Middle frontal gyrus (tissue), 1 donor: Measurements from ENCODE around the gene TMEM171.

Experiments
- DNase-seq: peaks from one replicate; pipeline ENCODE4 v3.0.0-alpha.2; 2015; ENCODE audit warnings: low spot score; ENCODE audit errors: extremely low spot score

The TMEM171 gene

DNA sequence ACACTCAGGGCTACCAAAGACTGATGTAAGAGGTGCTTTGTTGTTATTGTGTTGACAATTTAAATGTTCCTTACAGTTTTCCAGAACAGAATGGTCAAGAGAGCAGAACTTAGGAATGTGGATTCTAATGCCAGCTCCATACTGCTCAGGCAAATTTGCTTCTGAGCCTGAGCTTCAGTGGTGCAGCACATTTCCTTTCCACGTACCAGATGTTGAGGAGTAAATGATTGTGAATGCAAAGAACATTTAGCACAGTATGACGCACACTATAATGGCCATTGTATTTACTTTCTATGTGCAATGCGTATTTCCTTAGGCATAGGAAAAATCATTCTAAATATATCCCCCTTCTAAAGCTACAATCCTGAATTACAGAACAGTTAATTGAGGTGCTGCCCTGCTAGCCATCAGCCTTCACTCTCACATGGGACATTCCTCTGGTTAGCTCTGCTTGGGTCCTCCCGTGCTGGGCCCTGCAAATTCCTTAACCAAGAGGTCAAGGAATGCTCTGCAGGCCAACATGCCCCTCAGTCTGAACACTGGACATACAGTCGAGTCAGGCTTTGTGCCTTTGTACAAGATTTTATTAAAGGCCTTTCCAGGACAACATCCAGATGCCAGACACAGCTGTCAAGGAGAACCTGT, 31.5 kb downstream of the TMEM171 start:
- no peak for DNase-seq

DNA sequence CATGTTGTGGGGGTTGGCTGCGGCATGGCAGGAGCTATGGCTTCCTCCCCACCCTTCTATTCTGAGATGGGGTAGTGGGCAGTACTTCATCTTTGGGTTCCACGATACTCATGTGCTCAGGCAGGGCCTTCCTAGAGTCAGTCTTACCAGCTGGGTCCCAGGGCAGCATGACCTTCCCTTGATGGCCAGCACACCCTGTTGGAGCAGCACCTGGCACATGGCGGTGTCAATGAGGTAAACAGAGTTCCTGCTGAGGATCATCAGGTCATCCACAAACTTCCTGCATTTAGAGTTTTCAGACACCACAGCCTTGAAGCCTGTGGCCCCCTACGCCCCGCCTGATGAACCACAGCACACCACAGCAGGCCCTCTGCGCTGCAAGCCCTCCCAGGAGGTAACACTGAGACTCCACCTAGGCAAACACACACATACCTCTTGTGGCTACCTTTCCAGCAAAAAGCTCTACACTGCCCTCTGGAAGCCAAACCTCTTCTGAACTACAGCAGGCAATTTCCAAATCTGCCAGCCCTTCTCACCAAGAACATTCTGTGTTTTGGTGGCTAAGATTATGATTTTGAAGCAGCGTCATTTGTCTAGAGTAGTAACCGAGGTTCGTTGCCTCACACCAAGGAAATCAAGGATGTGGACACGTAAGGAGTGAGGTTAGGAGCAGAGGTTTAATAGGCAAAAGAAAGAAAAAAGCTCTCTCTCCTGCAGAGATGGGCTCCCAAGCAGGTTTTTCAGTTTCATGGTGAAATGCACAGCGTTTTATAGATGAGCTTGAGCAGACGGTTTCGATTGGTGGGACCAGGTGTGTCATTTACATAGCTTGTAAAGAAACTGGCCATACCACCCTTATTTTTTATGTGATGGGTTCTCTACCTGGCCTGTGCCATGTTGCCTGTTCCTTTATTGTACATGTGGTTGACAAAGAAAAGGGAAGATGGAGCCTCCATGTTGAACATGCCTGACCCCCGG, 32.3 kb downstream of the TMEM171 start:
- no peak for DNase-seq

DNA sequence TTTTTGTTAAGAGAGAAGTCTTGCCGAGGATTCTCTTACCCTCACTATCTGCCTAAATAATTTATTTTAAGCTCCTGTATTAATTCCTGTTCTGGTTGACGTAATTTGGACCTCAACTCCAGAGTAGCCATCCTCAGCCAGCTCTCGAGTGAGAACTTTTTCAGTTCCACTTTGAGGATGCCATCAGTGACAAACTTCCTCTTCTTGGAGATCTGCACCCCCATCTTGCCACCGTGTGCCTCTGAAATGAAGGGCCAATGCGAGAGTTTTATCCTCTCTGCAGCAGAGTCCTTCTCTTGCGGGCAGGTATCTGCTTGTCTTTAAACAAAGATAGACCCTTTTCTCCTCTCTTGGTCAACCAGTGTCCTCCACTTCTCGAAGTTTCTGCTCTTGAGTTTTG, 33.1 kb downstream of the TMEM171 start:
- no peak for DNase-seq

DNA sequence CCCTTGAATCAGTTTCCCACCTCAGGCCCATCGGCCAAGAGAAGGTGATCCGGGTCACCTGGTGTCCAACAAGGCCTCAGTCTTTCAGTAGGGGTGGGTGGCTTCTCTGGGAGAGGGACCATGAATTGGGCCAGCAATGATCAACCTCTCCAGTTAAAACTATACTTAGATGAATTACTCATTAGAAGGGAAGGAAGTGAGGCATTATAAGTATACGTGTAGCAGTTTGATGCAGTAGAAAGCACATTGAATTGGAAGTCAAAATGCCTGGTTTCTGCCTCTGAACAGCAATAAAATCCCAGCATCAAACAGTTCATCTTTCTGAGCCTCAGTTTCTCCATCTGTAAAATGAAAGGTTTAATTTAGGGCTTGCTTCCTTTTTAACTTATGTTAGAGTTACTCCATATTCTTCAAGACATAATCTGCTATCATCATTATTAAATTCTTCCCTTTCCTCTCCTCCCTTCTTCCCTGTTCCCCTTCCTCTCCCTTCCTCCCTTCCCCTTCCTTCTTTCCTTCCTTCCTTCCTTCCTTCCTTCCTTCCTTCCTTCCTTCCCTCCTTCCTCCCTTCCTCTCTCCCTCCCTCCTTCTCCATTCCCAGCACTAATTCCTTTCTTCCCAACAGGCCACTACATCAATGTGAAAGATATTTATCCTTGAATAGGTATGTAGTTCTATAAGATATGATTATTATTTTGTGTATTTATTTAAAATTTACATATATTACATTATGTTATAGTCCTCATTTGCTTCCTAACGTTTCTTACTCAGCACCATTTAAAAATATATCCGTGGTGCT, 34.0 kb downstream of the TMEM171 start:
- no peak for DNase-seq

DNA sequence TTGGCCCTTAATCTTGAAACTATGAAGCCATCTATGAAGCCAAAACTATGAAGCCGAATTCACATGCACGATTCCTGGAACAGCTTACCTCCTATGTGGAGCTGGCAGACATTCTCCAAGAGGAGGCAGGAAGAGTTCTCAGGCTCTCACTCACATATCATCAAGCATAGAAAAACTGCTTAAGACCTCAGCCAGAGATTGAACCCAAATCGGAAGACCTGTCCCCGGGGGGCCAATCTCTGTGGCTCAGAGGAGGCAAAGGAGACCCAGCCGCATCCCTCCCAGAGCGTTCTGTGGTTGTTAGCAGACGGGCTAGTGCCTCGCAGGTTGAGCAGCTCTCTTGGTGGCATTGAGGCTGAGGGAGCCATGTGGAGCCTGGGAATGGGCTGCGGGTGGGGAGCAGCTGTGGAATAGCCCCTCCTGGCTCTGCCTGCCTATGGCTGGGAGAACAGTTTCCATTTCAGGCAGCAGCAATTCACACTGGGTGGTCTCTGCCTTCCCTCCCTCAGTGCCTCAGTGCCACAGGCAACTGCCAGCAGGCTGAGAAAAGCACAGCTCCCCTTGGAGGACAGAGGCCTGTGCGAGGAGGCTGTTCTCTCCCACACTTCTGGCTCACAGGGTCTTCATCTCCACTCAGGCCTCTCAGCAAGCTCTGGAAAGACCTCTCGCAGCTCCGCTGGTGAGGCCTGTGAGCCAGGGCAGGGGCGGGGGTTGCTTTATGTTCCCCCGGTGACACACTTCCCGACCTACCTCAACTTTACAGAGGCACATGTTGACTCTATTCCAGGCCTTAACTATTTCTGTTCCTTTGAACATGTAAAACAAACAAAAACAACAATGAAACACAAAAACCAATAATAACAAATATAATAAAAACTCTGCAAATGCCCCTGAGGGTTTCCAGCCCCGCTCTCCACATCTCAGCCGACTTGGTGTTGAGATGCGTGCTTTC, 35.2 kb downstream of the TMEM171 start:
- DNase-seq, result no peak

DNA sequence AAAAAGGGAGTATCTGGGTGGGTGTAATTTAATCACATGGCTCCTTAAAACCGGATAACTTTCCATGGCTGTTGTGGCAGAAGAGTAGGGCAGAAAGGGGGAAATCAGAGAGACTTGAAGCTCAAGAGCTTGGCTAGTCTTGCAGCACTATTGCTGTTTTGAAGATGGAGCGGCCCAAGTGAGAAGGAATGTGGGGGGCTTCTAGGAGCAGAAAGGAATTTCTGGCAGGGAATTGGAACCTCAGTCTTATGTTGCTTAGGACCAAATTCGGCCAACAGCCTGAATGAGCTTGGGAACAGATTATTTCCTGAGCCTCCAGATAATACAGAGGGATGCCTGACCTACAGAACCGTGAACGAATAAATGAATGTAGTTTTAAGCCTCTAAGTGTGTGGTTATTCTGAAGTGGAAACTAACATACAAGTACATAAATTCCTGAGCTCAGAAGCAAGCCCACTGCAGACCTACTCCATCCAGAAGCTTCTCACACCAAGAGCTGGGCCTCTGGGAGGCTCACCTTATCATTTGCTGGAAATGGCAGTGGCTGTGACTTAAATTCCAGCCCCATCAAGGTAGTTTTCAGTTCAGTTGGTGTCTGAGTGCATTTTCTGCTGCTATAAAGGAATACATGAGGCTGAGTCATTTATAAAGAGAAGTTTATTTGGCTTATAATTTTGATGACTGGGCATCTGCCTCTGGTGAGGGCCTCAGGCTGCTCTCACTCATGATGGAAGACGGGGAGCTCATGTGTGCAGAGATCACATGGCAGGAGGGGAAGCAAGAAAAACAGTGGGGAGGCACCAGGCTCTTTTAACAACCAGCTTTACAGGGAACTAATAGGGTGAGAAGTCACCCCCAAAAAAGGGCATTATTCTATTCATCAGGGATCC, 37.3 kb downstream of the TMEM171 start:
- no peak for DNase-seq

DNA sequence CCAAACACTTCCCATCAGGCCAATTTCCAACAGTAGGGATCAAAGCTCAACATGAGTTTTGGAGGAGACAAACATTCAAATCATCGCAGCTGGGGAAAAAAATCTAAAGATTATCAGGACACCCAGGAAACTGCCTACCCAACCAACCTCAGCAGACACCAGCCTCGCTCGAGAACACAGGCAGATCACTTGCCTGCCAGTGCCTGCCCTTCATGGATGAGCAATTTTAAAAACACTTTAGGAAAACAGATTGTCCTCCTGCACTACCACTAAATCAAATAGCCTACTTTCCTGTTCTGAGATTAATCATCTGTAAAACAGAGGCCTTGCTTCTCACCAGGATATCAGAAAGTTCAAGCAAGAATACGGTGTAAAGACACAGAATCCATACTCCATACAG, 37.9 kb downstream of the TMEM171 start:
- no peak for DNase-seq

DNA sequence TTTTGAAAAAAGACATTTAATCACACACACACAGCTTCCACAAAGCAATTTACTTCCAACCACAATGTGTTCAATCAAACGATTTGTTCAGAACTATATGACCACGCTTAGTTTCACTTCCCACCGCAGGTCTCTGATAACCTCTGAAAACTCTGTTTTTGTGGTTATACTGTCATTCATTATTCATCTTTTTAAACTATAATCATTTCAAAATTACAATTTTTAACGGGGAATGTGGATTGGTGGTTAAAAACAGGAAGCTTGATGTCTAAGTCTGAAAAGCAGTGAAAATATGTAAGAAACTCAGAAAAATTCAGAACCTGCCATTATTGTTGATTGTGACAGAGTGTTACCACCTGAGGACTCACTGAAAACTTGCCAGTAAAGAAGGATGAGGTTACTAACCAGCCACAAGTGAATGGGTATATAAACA, 39.9 kb downstream of the TMEM171 start:
- DNase-seq, result no peak

DNA sequence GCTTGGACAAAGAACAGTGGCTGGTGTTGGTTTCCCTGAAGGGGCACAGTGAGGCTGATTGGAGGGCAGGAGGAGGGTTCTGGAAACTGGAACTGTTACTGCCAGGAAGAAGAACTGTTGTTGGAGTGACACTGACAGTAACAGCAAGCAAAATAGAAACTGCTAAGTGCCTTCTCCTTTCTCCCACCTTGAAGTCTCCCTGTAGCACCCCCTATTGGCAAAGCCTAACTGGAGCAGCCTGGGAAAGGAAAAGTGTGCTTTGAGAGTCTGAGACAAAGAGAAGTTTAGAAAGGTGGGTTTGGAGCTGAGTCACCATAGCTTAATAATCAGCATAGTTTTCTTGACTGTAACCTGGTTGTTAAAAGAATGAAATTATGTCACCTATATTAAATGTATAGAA, 50.1 kb downstream of the TMEM171 start:
- no peak for DNase-seq

DNA sequence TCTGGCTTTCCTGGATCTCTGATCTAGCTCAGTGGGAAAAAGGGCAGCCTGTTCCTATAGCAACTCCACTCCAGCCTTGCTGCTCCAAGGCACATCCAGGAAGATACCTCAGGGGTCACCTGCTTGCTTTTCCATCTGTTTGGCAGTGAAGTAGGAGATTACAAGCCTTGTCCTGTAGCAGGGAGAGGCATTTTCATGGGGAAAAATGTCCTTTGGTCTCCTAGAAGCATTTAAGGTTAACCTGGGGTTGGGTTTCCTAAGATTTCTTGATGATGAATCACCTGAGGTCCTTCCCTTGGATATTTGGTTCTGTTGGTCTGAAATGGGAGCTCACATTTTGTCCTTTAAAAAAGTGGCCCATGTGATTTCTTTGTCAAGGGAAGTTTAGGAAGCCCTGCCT, 51.1 kb downstream of the TMEM171 start:
- no peak for DNase-seq

DNA sequence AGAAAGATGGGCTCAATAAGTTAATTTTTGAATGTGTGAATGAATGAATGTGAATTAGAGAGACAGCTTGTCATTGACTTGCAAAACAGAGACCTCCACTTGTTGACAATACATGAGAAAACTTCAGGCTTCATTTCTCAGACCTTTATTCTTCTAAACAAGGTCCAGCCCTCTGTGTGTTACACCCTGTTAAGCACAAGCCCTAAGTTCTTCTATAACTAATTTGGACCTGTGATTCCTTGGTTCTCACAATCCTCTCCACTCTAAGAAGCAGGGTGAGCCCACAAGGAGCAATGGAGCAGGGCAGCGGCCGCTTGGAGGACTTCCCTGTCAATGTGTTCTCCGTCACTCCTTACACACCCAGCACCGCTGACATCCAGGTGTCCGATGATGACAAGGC, 52.6 kb downstream of the TMEM171 start, which contains the start of gene TMEM174:
Gene TMEM174 (plus strand): TSS at position 243 of the 400 bp plus-strand sequence. CDS start 51 bp downstream, at position 294.
- no peak for DNase-seq

DNA sequence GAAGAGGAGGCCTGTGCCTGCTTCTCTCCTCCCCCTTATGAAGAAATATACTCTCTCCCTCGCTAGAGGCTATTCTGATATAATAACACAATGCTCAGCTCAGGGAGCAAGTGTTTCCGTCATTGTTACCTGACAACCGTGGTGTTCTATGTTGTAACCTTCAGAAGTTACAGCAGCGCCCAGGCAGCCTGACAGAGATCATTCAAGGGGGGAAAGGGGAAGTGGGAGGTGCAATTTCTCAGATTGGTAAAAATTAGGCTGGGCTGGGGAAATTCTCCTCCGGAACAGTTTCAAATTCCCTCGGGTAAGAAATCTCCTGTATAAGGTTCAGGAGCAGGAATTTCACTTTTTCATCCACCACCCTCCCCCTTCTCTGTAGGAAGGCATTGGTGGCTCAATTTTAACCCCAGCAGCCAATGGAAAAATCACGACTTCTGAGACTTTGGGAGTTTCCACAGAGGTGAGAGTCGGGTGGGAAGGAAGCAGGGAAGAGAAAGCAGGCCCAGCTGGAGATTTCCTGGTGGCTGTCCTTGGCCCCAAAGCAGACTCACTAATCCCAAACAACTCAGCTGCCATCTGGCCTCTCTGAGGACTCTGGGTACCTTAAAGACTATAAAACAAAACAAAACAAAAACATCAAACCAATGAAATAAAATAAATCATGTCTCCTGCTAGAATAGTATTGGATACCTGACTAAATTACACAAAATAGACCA, 53.9 kb downstream of the TMEM171 start:
- no peak for DNase-seq

DNA sequence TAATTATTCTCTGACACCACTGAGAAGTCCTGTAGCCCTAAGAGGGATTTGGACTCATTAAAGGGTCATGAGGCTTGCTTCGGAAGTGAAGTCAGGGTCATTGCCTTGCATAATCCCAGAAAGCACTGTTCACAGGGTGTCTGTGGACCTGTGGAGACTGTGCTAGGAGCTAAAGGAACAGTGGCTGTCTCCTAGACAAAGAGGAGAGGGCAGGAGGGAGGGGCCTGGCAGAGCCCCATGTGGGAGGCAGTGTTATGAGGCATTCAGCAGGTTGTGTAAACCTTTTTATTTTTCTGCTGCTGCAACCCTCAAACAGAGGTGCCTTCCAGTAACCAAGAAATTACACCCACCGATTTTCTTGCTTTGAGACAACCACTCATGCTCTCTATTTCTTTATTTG, 55.9 kb downstream of the TMEM171 start:
- DNase-seq, result no peak

DNA sequence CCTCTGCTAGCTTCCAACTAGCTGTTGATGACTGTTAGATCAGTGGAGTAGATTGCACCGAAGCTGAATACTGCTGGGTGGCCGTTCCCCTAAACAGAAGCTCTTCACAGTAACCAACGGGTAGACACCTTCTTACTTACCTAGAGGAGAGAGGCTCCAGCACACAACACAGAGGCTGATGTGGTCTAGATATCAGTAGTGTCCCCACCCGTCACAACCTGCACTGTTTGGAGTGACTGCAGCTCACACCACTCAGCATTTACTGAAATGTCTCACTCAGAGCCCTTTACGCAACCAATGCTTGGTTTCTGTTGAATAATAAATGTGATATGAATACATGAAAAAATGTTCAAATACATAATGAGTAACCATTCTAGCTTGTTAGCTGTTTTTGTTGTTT, 57.9 kb downstream of the TMEM171 start:
- no peak for DNase-seq

DNA sequence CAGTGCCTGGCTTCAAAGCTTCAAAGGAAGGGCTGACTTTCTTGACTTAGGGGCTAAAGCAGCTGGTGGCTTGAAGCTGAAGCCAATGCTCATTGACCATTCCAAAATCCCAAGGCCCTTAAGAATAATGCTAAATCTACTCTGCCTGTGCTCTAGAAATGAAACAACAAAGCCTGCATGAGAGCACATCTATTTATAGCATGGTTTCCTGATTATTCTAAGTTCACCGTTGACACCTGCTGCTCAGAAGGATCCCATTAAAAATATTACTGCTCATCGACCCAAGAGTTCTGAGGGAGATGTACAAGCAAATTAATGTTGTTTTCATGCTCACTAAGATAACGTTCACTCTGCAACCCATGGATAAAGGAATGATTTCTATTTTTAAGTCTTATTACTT, 59.4 kb downstream of the TMEM171 start:
- DNase-seq, result no peak

DNA sequence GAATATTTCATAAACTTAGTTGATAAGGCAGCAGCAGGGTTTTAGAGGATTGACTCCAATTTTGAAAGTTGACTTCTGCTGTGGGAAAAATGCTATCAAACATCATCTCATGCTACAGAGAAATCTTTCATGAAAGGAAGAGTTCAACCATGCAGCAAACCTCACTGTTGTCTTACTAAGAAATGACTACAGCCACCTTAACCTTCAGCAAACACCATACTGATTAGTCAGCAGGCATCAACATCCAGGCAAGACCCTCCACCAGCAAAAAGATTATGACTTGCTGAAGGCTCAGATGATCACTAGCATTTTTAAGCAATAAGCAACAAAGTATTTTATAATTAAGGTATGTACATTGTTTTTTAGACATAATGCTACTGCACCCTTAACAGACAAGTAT, 60.2 kb downstream of the TMEM171 start:
- DNase-seq, result no peak
